Spleen (tissue), 11 donors: ENCODE measurements around the gene BRD3. TPM values are rescaled to one million over a fixed set of nuclear protein-coding genes. Genes with fewer than 3 reads are reported as not detected.

ENCODE experiments used
- DNase-seq: peaks from one replicate; pipeline ENCODE4 v3.0.0-alpha.2; 2020
- H3K27ac ChIP-seq, 8 donors: fragments of 200-600 bp; sonication (generic) in 7 of 8; 1 replicate in 4 of 8; 2 replicates in 4 of 8; pipeline versions ENCODE4 v1.5.0 to v1.8.0; 2016 to 2021; ENCODE audit warnings: inconsistent platforms in 4 of 8, mild to moderate bottlenecking in 4 of 8, moderate library complexity in 1 of 8
- H3K27me3 ChIP-seq, 7 donors: fragments of 200-600 bp; sonication (generic) in 6 of 7; replicated peaks in 1 of 7; 1 replicate in 4 of 7; 2 replicates in 3 of 7; pipeline versions ENCODE4 v1.5.0 to v1.8.0; 2016 to 2021; ENCODE audit warnings: inconsistent platforms in 3 of 7, mild to moderate bottlenecking in 1 of 7
- H3K36me3 ChIP-seq, 6 donors: fragments of 200-600 bp; sonication (generic) in 5 of 6; 1 replicate in 4 of 6; 2 replicates in 2 of 6; pipeline versions ENCODE4 v1.5.0 to v1.8.0; 2016 to 2021; ENCODE audit warnings: inconsistent platforms in 2 of 6
- H3K4me1 ChIP-seq, 6 donors: fragments of 200-600 bp; sonication (generic) in 5 of 6; 1 replicate in 3 of 6; 2 replicates in 3 of 6; pipeline versions ENCODE4 v1.5.0 to v1.8.0; 2016 to 2021; ENCODE audit warnings: inconsistent platforms in 3 of 6
- H3K4me3 ChIP-seq, 8 donors: fragments of 200-600 bp; sonication (generic) in 7 of 8; 1 replicate in 4 of 8; 2 replicates in 4 of 8; pipeline versions ENCODE4 v1.5.0 to v1.8.0; 2016 to 2021; ENCODE audit warnings: inconsistent platforms in 4 of 8, mild to moderate bottlenecking in 4 of 8, moderate library complexity in 2 of 8
- H3K9me3 ChIP-seq, 8 donors: fragments of 200-600 bp; sonication (generic) in 7 of 8; 1 replicate in 4 of 8; 2 replicates in 4 of 8; pipeline versions ENCODE4 v1.5.0 to v1.8.0; 2016 to 2021; ENCODE audit warnings: inconsistent platforms in 4 of 8
- CTCF ChIP-seq, 11 experiments: fragments of 200-600 bp in 7 of 11; fragments of 450-650 bp in 4 of 11; sonication (generic) in 4 of 11; IDR thresholded peaks in 8 of 11; conservative IDR thresholded peaks in 3 of 11; 1 replicate in 7 of 11; 2 replicates in 4 of 11; pipeline versions ENCODE4 v1.4.0 to v1.8.0; 2016 to 2021; ENCODE audit warnings: antibody characterized with exemption in 11 of 11, inconsistent platforms in 4 of 11, mild to moderate bottlenecking in 1 of 11
- POLR2A ChIP-seq, 3 donors: fragments of 450-650 bp; IDR thresholded peaks; one replicate each; pipeline ENCODE4 v1.5.1; 2017; ENCODE audit warnings: antibody characterized with exemption in 3 of 3, mild to moderate bottlenecking in 1 of 3
- POLR2AphosphoS5 ChIP-seq, 3 donors: sonication (generic); formaldehyde crosslinking; IDR thresholded peaks; one replicate each; pipeline ENCODE4 v1.5.1; 2017; ENCODE audit warnings: antibody characterized with exemption in 3 of 3
- WGBS, 5 donors: extraction: QIAGEN DNeasy Blood & Tissue Kit in 3 of 5; methylation state at CpG; one replicate each; pipeline versions ENCODE4 v1.1.5 to v1.1.7; 2013 to 2018; 5-methylcytosine and 5-hydroxymethylcytosine counted together
- intact Hi-C: fragments of 100-400 bp; cut with DNase I; formaldehyde crosslinking; loops from one replicate; pipeline ENCODE4 v1.15.0; 2023; ENCODE audit warnings: low total_unique reads
- polyA plus RNA-seq, 3 donors: library from polyadenylated mRNA; stranded (reverse); fragments of 200-250 nt; gene quantifications; one replicate each; pipeline ENCODE4 v1.2.1, GENCODE V29; 2013
- total RNA-seq, 7 donors: library from RNA; depleted of rRNA in 3 of 7; stranded (reverse); fragments of >200 nt in 3 of 7; fragmentation: NEBNext Ultra II Directional in 4 of 7; extraction: Animal tissue kit (Norgen Biotek cat#: 25700) in 4 of 7; gene quantifications; one replicate each; pipeline versions ENCODE4 v1.1.0 to v1.2.1, GENCODE V29; 2016 to 2021
- donor health status: healthy with polysubstance abuse.
- donor health status: DM: no; HTN: no; CAD: no; lungs with moderate emphysema.
- donor health status: DM: no; HTN: no; CAD: no.
- donor health status: Bipolar disorder and iron deficiency.
- donor health status: healthy.
- donor health status: DM: no; HTN: no; CAD: no.
- donor health status: DM: yes; HTN: yes; CAD: no.

BRD3 gene
- total and polyA plus RNA-seq, 10 donors, result 5.9 to 54.0 (median 30.0) TPM

GRCh38 chr9:134053941-134054761 lies 13.7 kb downstream of the BRD3 start:
- WGBS, 5 donors, result 80 to 91% (median 84%) methylated on average over 23 to 44 of the region's 44 CpGs
- no peaks in the 10 kb centered on the region for H3K27me3 ChIP-seq
- peaks cover 25 to 74% (median 61%) of the 10 kb centered on the region in 6 donors for H3K4me1 ChIP-seq
- peak; percentile 65 for DNase-seq
- H3K4me3 ChIP-seq, result no peak overlapping the region
- H3K9me3 ChIP-seq, result no peaks in the 10 kb centered on the region
- peak overlapping the region in 5 of 8 donors; percentile 2 to 56 (median 44) for H3K27ac ChIP-seq
- intact Hi-C loops, result no loop called here
- TF ChIP-seq CTCF (IDR thresholded peaks at IDR 0.05 in 8 of 11, conservative IDR thresholded peaks at IDR 0.05 in 3 of 11) (no peak), POLR2AphosphoS5 (IDR thresholded peaks at IDR 0.05) (peak in 1 of 3 donors; percentile 5)
- peaks cover 0 to 70% (median 38%) of the 10 kb centered on the region in 6 donors for H3K36me3 ChIP-seq

- Histone ChIP-seq H3K9me3 (no peaks in the 10 kb centered on the region), H3K4me3 (no peak overlapping the region), H3K4me1 (peaks cover 22 to 66% (median 53%) of the 10 kb centered on the region in 6 donors), H3K36me3 (peaks cover 0 to 77% (median 45%) of the 10 kb centered on the region in 6 donors), H3K27ac (peak overlapping the region in 5 of 8 donors; percentile 2 to 56 (median 44)), H3K27me3 (no peaks in the 10 kb centered on the region)
- TF ChIP-seq POLR2A (IDR thresholded peaks at IDR 0.05) (no peak), POLR2AphosphoS5 (IDR thresholded peaks at IDR 0.05) (no peak), CTCF (IDR thresholded peaks at IDR 0.05 in 8 of 11, conservative IDR thresholded peaks at IDR 0.05 in 3 of 11) (no peak)
- WGBS, 5 donors, result 63 to 77% (median 73%) methylated on average over 21 to 28 of the region's 28 CpGs
- intact Hi-C loops, result no loop called here
- DNase-seq, result peak; percentile 68
Observed at GRCh38 chr9:134053401-134053871, 14.4 kb downstream of the BRD3 start.

GRCh38 chr9:134052941-134053340 lies 14.9 kb downstream of the BRD3 start:
- no peaks in the 10 kb centered on the region for H3K9me3 ChIP-seq
- TF ChIP-seq CTCF (IDR thresholded peaks at IDR 0.05 in 8 of 11, conservative IDR thresholded peaks at IDR 0.05 in 3 of 11) (no peak), POLR2AphosphoS5 (IDR thresholded peaks at IDR 0.05) (peak; percentile 50 to 77 (median 69))
- no peaks in the 10 kb centered on the region for H3K27me3 ChIP-seq
- H3K36me3 ChIP-seq, result peaks cover 0 to 79% (median 50%) of the 10 kb centered on the region in 6 donors
- peak; percentile 77 for DNase-seq
- H3K4me3 ChIP-seq, result no peak overlapping the region
- intact Hi-C loops, result no loop called here
- 70 to 88% (median 78%) methylated on average over 16 of the region's 16 CpGs for WGBS, 5 donors
- H3K27ac ChIP-seq, result peak overlapping the region in 5 of 8 donors; percentile 2 to 56 (median 44)
- H3K4me1 ChIP-seq, result peaks cover 22 to 61% (median 49%) of the 10 kb centered on the region in 6 donors

GRCh38 chr9:134052491-134052890 lies 15.3 kb downstream of the BRD3 start:
- intact Hi-C loops, result no loop called here
- peaks cover 0 to 79% (median 55%) of the 10 kb centered on the region in 6 donors for H3K36me3 ChIP-seq
- H3K4me3 ChIP-seq, result no peak overlapping the region
- peak; percentile 32 for DNase-seq
- peak overlapping the region in 4 of 8 donors; percentile 35 to 56 (median 46) for H3K27ac ChIP-seq
- WGBS, 5 donors, result 89 to 100% (median 91%) methylated on average over 2 to 3 of the region's 3 CpGs
- no peaks in the 10 kb centered on the region for H3K27me3 ChIP-seq
- peaks cover 22 to 57% (median 44%) of the 10 kb centered on the region in 6 donors for H3K4me1 ChIP-seq
- H3K9me3 ChIP-seq, result no peaks in the 10 kb centered on the region
- TF ChIP-seq POLR2AphosphoS5 (IDR thresholded peaks at IDR 0.05) (no peak), CTCF (IDR thresholded peaks at IDR 0.05 in 8 of 11, conservative IDR thresholded peaks at IDR 0.05 in 3 of 11) (no peak), POLR2A (IDR thresholded peaks at IDR 0.05) (no peak)
